Suppressor macrophage treated with lipopolysaccharide for 1 hour (primary cell): ENCODE results near the gene OSBPL5.
A peak's percentile ranks its signal among the peaks of the same experiment; 100 is the strongest.

Source experiments
- DNase-seq, 3 donors: peaks; one replicate each; pipeline ENCODE4 v3.0.0-alpha.2; 2020 to 2022

The OSBPL5 gene

GRCh38 chr11:3197878-3198528, 32.9 kb upstream of the OSBPL5 start:
- DNase-seq, result no peak

- DNase-seq, result no peak
Observed at GRCh38 chr11:3197044-3197695, 32.1 kb upstream of the OSBPL5 start.

- DNase-seq, result no peak
Observed at GRCh38 chr11:3196161-3197043, 31.3 kb upstream of the OSBPL5 start.

- DNase-seq, result peak; percentile 70 to 78 (median 73)
Observed at GRCh38 chr11:3195251-3196160, 30.4 kb upstream of the OSBPL5 start.

DNA sequence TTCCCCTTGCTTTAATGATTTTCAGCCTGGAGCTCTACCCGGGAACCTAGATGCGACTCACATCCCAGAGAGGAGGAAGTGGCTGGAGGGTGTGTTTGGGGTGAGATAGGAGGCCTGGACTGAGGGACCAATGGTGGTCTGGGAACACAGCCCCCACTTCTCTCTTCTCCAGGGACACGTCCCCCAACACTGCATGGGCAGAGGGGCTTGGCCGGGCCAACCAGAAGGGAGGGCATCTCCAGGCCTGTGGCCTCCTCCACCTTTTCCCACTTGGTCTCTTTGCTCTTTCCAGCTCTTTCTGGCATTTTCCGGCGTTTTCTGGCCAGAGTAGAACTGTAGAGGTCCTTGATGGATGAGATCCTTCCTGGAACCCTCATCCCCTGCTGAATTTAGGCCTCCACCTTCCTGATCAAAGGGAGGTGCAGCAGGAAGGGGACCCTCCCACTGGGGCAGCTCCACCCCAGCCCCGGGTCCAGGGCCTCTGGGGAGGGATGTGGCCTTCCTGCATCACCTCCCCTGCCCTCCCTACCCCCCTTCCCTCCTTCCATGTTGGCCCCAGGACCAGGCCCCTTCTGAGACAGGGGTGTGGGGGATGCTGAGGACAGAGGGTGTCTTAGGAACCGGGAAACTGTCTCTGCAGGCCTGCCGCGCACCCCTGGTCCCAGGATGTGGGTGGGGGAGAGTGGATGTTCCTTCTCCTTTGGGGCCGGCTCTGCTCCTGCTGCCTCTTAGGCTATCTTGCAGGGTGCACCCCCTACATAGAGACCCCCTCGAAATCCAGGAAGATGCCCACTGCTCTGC, 29.1 kb upstream of the OSBPL5 start:
- no peak for DNase-seq

DNA sequence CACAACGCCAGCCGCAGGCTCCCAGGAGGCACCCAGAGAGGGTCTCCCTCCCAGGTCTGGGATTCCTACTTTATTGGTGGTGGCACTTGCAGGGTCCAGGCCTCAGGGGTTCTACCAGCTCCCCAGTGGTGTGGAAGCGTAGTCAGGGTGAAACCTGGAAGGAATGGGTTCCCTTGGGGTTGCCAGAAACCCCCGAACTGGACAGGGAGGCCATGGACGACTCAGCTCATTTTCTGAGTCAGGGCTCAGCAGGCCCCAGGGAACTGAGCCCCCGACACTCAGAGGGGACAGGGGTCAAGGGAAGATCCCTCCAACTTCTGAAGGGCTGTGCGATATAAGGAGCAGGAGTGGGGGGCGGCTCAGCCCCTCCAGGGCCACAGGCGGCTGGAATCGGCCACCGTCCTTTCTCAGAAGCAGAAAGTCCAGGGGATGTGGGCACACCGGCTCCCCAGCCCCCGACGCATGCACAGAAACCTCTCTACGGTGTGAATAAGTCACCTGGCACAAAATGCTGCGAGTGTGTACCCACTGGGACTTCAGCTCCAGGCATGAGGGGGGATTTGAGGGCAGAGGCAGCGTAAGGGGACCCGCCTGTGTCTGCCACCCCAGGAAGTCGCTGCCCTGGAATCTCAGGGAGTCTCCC, 28.4 kb upstream of the OSBPL5 start:
- no peak for DNase-seq

DNA sequence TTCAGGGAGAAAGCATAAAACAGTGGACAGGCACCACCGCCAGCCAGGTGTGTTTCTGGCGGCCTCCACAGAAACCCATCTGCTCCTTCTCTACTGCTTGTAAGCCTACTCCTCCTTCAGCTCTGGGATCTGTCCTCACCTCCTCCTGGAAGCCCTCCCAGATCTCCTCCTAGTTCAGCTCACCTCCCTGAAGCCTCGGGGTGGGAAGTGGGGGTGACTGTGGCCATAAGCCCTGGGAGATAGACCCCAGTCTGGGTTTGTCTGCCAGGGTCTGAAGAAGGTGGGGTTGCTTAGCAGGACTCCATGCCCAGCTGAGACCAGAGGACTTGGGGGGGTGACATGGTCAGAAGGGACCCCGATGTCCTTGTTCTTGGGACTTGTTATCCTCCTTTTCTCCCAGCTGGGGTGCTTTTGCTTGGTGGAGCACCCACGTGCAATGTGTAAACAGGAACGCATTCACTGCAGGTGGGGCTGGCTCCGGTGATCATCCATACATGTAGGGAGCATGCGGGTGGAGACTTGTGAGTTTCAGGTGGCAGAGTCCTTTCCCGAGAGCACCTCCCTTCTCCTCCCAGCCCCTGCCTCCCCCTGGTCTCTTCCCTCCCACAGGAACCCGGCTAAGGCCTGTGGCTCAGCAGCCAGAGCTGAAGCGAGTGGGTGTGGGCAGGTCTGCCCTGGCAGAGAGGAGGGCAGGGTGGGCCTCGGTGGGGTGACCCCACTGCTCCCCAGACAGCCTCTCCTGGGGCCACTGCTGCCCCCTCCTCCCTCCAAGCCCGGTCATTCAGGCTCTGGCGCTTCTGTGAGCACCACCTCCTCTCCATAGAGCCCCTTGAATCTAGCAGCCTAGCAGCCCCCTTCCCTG, 27.6 kb upstream of the OSBPL5 start:
- no peak for DNase-seq

DNA sequence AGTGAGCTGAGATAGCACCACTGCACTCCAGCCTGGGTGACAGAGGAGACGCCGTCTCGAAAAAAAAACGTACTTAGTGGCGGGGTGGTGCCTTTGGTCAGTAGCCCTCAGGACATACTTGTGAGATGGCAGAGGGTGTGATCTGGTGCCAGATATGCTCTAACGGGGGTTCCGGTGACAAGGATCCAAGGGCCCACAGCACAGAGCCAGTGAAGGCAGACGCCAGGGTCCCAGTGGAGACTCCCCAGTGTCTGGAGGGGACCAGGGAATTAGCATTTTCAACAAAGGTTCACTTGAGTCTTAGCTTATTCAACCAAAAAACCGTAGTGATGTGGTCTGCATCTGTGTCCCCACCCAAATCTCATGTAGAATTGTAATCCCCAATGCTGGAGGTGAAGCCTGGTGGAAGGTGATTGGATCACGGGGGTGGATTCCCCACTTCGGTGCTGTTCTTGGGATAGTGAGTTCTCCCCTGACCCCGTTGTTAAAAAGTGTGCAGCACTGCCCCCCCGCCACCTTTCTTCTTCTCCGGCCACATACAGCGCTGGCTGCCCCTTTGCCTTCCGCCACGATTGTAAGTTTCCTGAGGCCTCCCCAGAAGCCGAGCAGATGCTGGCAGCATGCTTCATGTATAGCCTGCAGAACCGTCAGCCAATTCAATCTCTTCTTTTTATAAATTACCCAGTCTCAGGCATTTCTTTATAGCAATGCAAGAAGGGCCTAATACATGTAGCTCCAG, 26.6 kb upstream of the OSBPL5 start:
- no peak for DNase-seq

- DNase-seq, result no peak
Observed at GRCh38 chr11:3190600-3190999, 25.5 kb upstream of the OSBPL5 start.

- DNase-seq, result no peak
Observed at GRCh38 chr11:3189886-3190583, 24.9 kb upstream of the OSBPL5 start.

DNA sequence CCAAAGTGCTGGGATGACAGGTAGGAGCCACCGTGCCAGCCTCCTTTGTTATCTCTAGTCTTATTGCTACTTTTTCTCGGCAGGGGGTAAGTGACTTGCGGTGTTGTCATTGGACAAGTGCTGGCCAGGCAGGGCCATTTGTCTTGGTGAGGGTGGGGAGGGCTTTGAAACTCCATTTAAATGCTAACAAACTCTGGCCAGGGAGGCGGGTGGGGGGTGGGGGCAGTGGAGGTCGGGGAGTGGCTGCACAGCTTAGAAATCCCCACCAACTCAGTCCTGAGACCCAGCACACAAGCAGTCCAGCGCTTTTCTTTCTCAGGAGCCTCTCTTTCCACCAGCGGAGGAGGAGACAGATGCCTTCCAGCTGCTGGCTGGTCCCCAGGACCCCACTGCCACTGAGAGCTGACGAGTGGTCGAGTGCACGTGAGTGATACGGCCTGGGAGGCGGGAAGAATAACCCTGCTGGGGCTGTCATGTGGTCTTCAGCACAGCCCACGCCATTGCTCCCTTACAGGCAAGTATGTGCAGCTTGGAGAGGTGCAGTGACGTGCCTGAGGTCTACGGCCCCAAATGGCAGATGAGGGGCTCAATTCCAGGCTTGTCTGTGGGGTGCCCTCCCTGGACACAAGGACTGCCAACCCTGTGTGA, 24.2 kb upstream of the OSBPL5 start:
- DNase-seq, result no peak

GRCh38 chr11:3188496-3189195, 23.5 kb upstream of the OSBPL5 start:
- DNase-seq, result no peak

GRCh38 chr11:3186166-3186953, 21.2 kb upstream of the OSBPL5 start:
- no peak for DNase-seq

DNA sequence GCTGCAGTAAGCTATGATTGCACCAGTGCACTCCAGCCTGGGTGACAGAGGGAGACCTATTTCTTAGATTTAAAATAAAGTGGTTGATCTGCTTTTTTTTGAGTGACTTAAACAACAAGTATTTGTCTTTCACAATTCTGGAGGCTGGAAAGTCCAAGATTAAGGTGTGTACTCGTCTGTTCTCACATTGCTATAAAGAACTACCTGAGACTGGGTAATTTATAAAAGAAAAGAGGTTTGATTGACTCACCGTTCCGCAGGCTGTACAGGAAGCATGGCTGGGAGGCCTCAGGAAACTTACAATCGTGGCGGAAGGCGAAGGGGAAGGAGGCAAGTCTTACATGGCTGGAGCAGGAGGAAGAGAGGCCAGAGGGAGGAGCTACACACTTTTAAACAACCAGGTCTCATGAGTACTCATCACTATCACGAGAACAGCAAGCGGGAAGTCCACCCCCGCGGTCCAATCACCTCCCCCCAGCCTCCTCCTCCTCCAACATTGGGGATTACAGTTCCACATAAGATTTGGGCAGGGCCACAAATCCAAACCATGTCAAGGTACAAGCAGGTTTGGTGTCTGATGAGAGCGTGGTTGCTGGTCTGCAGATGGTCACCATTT, 19.7 kb upstream of the OSBPL5 start:
- DNase-seq, result peak in 1 of 3 donors; percentile 18

- no peak for DNase-seq
Observed at GRCh38 chr11:3183523-3183922, 18.4 kb upstream of the OSBPL5 start.

GRCh38 chr11:3182462-3182852, 17.3 kb upstream of the OSBPL5 start:
- DNase-seq, result no peak
